Omental fat pad (tissue), 4 donors: ENCODE data around the gene LDAF1. TPM values are rescaled to one million over a fixed set of nuclear protein-coding genes. Genes with fewer than 3 reads are reported as not detected.
"Not testable (repeated sequence)": the region's sequence is repeated elsewhere in the genome, so short reads cannot be mapped to it uniquely, and the experiment has no call there.

Source experiments
- ATAC-seq: fragments of 150-250 bp; one replicate; pipeline ENCODE4 v1.9.1; 2016; ENCODE audit warnings: mild to moderate bottlenecking, moderate library complexity; ENCODE audit not compliant: low FRiP score
- DNase-seq: peaks from one replicate; pipeline ENCODE4 v3.0.0-alpha.2; 2019; ENCODE audit warnings: low spot score
- CTCF ChIP-seq, 3 donors: fragments of 450-650 bp; IDR thresholded peaks; one replicate each; pipeline ENCODE4 v1.5.1; 2016 to 2017; ENCODE audit warnings: antibody characterized with exemption in 3 of 3, mild to moderate bottlenecking in 3 of 3, moderate library complexity in 2 of 3
- total RNA-seq, 4 donors: library from RNA; depleted of rRNA; stranded (reverse); fragments of >200 nt; gene quantifications; one replicate each; pipeline ENCODE4 v1.1.0, GENCODE V29; 2016

LDAF1 gene
- total RNA-seq, 4 donors from 2014 or later: 22.6 to 60.4 (median 40.9) TPM

GRCh38 chr16:21164521-21165168 lies 6.2 kb downstream of the LDAF1 start:
- no peak for TF ChIP-seq CTCF (IDR thresholded peaks at IDR 0.05)
- no peak for ATAC-seq
- no peak for DNase-seq

- TF ChIP-seq CTCF (IDR thresholded peaks at IDR 0.05): no peak
- ATAC-seq (no peak), DNase-seq (no peak)
Measured at GRCh38 chr16:21166561-21166961, 8.1 kb downstream of the LDAF1 start.

- no peak for TF ChIP-seq CTCF (IDR thresholded peaks at IDR 0.05)
- DNase-seq (no peak), ATAC-seq (no peak)
Measured at GRCh38 chr16:21167360-21167759, 8.9 kb downstream of the LDAF1 start.

- DNase-seq (no peak), ATAC-seq (no peak)
- no peak for TF ChIP-seq CTCF (IDR thresholded peaks at IDR 0.05)
Measured at GRCh38 chr16:21167929-21168602, 9.6 kb downstream of the LDAF1 start.

GRCh38 chr16:21169249-21169981 lies 10.9 kb downstream of the LDAF1 start:
- DNase-seq: no peak
- no peak for ATAC-seq
- TF ChIP-seq CTCF (IDR thresholded peaks at IDR 0.05): no peak

GRCh38 chr16:21170116-21170515 lies 11.6 kb downstream of the LDAF1 start:
- not testable (repeated sequence) for ATAC-seq, DNase-seq

- ATAC-seq (no peak), DNase-seq (no peak)
- TF ChIP-seq CTCF (IDR thresholded peaks at IDR 0.05): no peak
Measured at GRCh38 chr16:21172650-21173049, 14.2 kb downstream of the LDAF1 start.
